IMR-90 (cell line): ENCODE results near the gene EPB41L2. TPM values are rescaled to one million over a fixed set of nuclear protein-coding genes. Genes with fewer than 3 reads are reported as not detected.

ENCODE experiments used
- ATAC-seq: fragments of 200-7000 bp; cut with Tn5 transposase; 2 replicates; pipeline ENCODE4 v1.9.1; 2020; ENCODE audit warnings: low read depth, mild to moderate bottlenecking, moderate library complexity
- BruUV-seq: library from RNA; stranded (reverse); fragments of 400-500 nt; replicated peaks from 2 replicates; lab custom pipeline; 2021; lab: Mats Ljungman, UMichigan
- CTCF ChIA-PET: fragments of 300-600 bp; formaldehyde crosslinking; extraction: SDS; loops from one replicate; lab custom pipeline; 2021; ENCODE audit warnings: antibody characterized with exemption; lab: Yijun Ruan, JAX
- POLR2A ChIA-PET: fragments of 300-600 bp; sonication (Branson Sonifier 250); formaldehyde crosslinking; loops from one replicate; lab custom pipeline; 2022; ENCODE audit warnings: antibody characterized with exemption; ENCODE audit not compliant: unreplicated experiment; lab: Charles Lee
- DNase-seq: peaks from one replicate; pipeline ENCODE4 v3.0.0; 2013
- H2AFZ ChIP-seq: replicated peaks from 2 replicates; pipeline ENCODE3; 2013; ENCODE audit warnings: low read length, mild to moderate bottlenecking; ENCODE audit not compliant: poor library complexity
- H2AK5ac ChIP-seq: 2 replicates; pipeline ENCODE4 v1.6.1; 2013; ENCODE audit warnings: low read depth, low read length, inconsistent platforms
- H2AK9ac ChIP-seq: replicated peaks from 2 replicates; pipeline ENCODE3; 2013; ENCODE audit warnings: mild to moderate bottlenecking, low read depth, low read length, moderate library complexity; ENCODE audit not compliant: poor library complexity
- H2BK120ac ChIP-seq: 2 replicates; pipeline ENCODE4 v1.6.1; 2013; ENCODE audit warnings: low read depth, low read length, inconsistent platforms
- H2BK15ac ChIP-seq: 3 replicates; pipeline ENCODE4 v1.6.1; 2013; ENCODE audit warnings: low read depth, low read length, inconsistent platforms
- H2BK20ac ChIP-seq: 2 replicates; pipeline ENCODE4 v1.6.1; 2013; ENCODE audit warnings: low read depth, mild to moderate bottlenecking, inconsistent platforms, low read length, moderate library complexity
- H2BK5ac ChIP-seq: 2 replicates; pipeline ENCODE4 v1.6.1; 2013; ENCODE audit warnings: mild to moderate bottlenecking, low read depth, low read length, inconsistent platforms; ENCODE audit not compliant: poor library complexity, severe bottlenecking
- H3K14ac ChIP-seq: replicated peaks from 2 replicates; pipeline ENCODE4 v1.6.1; 2013; ENCODE audit warnings: low read depth, low read length, inconsistent platforms
- H3K18ac ChIP-seq: 2 replicates; pipeline ENCODE4 v1.6.1; 2013; ENCODE audit warnings: low read depth, low read length, control low read depth
- H3K23ac ChIP-seq: 2 replicates; pipeline ENCODE4 v1.6.1; 2013; ENCODE audit warnings: low read depth, low read length, inconsistent platforms
- H3K27ac ChIP-seq: 2 replicates; pipeline ENCODE4 v1.5.1; 2013; ENCODE audit warnings: mild to moderate bottlenecking, control low read depth, low read length; ENCODE audit not compliant: insufficient read depth
- H3K27me3 ChIP-seq: 2 replicates; pipeline ENCODE4 v1.6.1; 2013; ENCODE audit warnings: low read length; ENCODE audit not compliant: control insufficient read depth, insufficient read depth
- H3K36me3 ChIP-seq: 2 replicates; pipeline ENCODE4 v1.6.1; 2013; ENCODE audit warnings: low read length, mixed read lengths; ENCODE audit not compliant: control insufficient read depth, insufficient read depth
- H3K4ac ChIP-seq: 2 replicates; pipeline ENCODE4 v1.6.1; 2013; ENCODE audit warnings: low read depth, low read length, inconsistent platforms
- H3K4me1 ChIP-seq: 2 replicates; pipeline ENCODE4 v1.6.1; 2013; ENCODE audit warnings: low read length, mixed read lengths; ENCODE audit not compliant: control insufficient read depth, insufficient read depth
- H3K4me2 ChIP-seq: 2 replicates; pipeline ENCODE4 v1.6.1; 2013; ENCODE audit warnings: low read depth, mild to moderate bottlenecking, control low read depth, low read length, moderate library complexity
- H3K4me3 ChIP-seq: 2 replicates; pipeline ENCODE4 v1.5.1; 2013; ENCODE audit warnings: low read depth, mild to moderate bottlenecking, control low read depth, low read length, moderate library complexity; ENCODE audit not compliant: insufficient read depth
- H3K56ac ChIP-seq: 2 replicates; pipeline ENCODE4 v1.6.1; 2013; ENCODE audit warnings: low read length, inconsistent platforms; ENCODE audit not compliant: insufficient read depth; ENCODE audit errors: extremely low read depth
- H3K79me1 ChIP-seq, 2 experiments: 2 replicates each; pipeline ENCODE4 v1.6.1; 2013; ENCODE audit warnings: low read length in 2 of 2, inconsistent platforms in 1 of 2, low read depth in 1 of 2
- H3K9ac ChIP-seq: 2 replicates; pipeline ENCODE4 v1.6.1; 2013; ENCODE audit warnings: low read depth, low read length, control low read depth
- H3K9me1 ChIP-seq: 2 replicates; pipeline ENCODE4 v1.6.1; 2013; ENCODE audit warnings: low read length, inconsistent platforms; ENCODE audit not compliant: insufficient read depth
- H3K9me3 ChIP-seq: 2 replicates; pipeline ENCODE4 v1.6.1; 2013; ENCODE audit warnings: low read length; ENCODE audit not compliant: control insufficient read depth, insufficient read depth
- H4K20me1 ChIP-seq: 2 replicates; pipeline ENCODE4 v1.6.1; 2013; ENCODE audit warnings: low read length, inconsistent platforms; ENCODE audit not compliant: insufficient read depth
- H4K5ac ChIP-seq: 2 replicates; pipeline ENCODE4 v1.6.1; 2013; ENCODE audit warnings: mild to moderate bottlenecking, low read depth, low read length, control low read depth
- H4K8ac ChIP-seq, 2 experiments: 2 replicates each; pipeline ENCODE4 v1.6.1; 2013; ENCODE audit warnings: low read depth in 2 of 2, low read length in 2 of 2, control low read depth in 1 of 2, inconsistent platforms in 1 of 2
- H4K91ac ChIP-seq: 2 replicates; pipeline ENCODE4 v1.6.1; 2013; ENCODE audit warnings: low read depth, low read length, inconsistent platforms; ENCODE audit not compliant: insufficient read depth
- BHLHE40 ChIP-seq: fragments of 150-350 bp; IDR thresholded peaks from 2 replicates; pipeline ENCODE4 v1.6.1; 2016; ENCODE audit warnings: mild to moderate bottlenecking, low read depth, low read length
- CEBPB ChIP-seq: IDR thresholded peaks from 2 replicates; pipeline ENCODE4 v1.6.1; 2012; ENCODE audit warnings: low read depth, low read length, improper control_type of control experiment
- ELK1 ChIP-seq: fragments of 150-350 bp; IDR thresholded peaks from 2 replicates; pipeline ENCODE4 v1.6.1; 2016; ENCODE audit warnings: low read depth, mild to moderate bottlenecking, low read length, moderate library complexity, borderline replicate concordance
- MAZ ChIP-seq: IDR thresholded peaks from 2 replicates; pipeline ENCODE4 v1.6.1; 2012; ENCODE audit warnings: low read depth, mild to moderate bottlenecking, low read length, improper control_type of control experiment, moderate library complexity, borderline replicate concordance
- MXI1 ChIP-seq: IDR thresholded peaks from 2 replicates; pipeline ENCODE4 v1.6.1; 2012; ENCODE audit warnings: low read depth, mild to moderate bottlenecking, low read length, moderate library complexity, borderline replicate concordance
- NFE2L2 ChIP-seq: fragments of 150-350 bp; IDR thresholded peaks from 2 replicates; pipeline ENCODE4 v1.6.1; 2016; ENCODE audit warnings: low read depth, mild to moderate bottlenecking, low read length
- POLR2A ChIP-seq: IDR thresholded peaks from 2 replicates; pipeline ENCODE4 v1.6.1; 2012; ENCODE audit warnings: mild to moderate bottlenecking, low read depth, low read length
- RCOR1 ChIP-seq: IDR thresholded peaks from 2 replicates; pipeline ENCODE4 v1.6.1; 2012; ENCODE audit warnings: mild to moderate bottlenecking, low read length, improper control_type of control experiment; ENCODE audit not compliant: insufficient replicate concordance
- RFX5 ChIP-seq: IDR thresholded peaks from 2 replicates; pipeline ENCODE4 v1.8.0; 2012; ENCODE audit warnings: low read depth, mild to moderate bottlenecking, low read length, moderate library complexity
- USF2 ChIP-seq: fragments of 150-350 bp; IDR thresholded peaks from 2 replicates; pipeline ENCODE4 v1.6.1; 2017; ENCODE audit warnings: mild to moderate bottlenecking, antibody characterized with exemption, low read length, low read depth
- whole genome bisulfite sequencing, 2 experiments: methylation state at CpG; one replicate each; pipeline versions ENCODE4 v1.1.5 to v1.1.7; 2013; ENCODE audit warnings: missing lambda C conversion rate in 2 of 2; ENCODE audit not compliant: insufficient read length in 1 of 2; ENCODE audit errors: extremely low coverage in 2 of 2; 5-methylcytosine and 5-hydroxymethylcytosine counted together
- dilution Hi-C: fragments of 300-500 bp; cut with HindIII; formaldehyde crosslinking; loops from one replicate; pipeline ENCODE4 v1.14.3; 2018; ENCODE audit warnings: low sequenced_read_pairs; ENCODE audit not compliant: unreplicated experiment
- in situ Hi-C: fragments of 300-500 bp; cut with MboI; formaldehyde crosslinking; loops from 3 replicates; pipeline ENCODE4 v1.14.3; 2019; ENCODE audit warnings: low sequenced_read_pairs, inconsistent platforms, mixed read lengths
- intact Hi-C: fragments of 100-400 bp; cut with micrococcal nuclease; formaldehyde crosslinking; loops from 2 replicates; pipeline ENCODE4 v1.10.0; 2022
- polyA plus RNA-seq, 3 experiments: library from polyadenylated mRNA; depleted of rRNA; stranded (reverse); fragments of >200 nt; gene quantifications; 2 replicates each; pipeline ENCODE4 v1.2.3, GENCODE V29; 2012; ENCODE audit warnings: low replicate concordance in 1 of 3
- total RNA-seq: library from RNA; depleted of rRNA; stranded (reverse); fragments of >200 nt; gene quantifications from 2 replicates; pipeline ENCODE4 v1.2.3, GENCODE V29; 2012
- TF ChIP-seq, protein P1 (sequence below): conservative IDR thresholded peaks from 2 replicates; pipeline ENCODE4 v1.5.1; 2012; ENCODE audit warnings: mild to moderate bottlenecking, low read depth, low read length, improper control_type of control experiment

The EPB41L2 gene
- total and polyA plus RNA-seq, 2 of the 4 experiments (the other 2 are of a cell fraction): 85.7 to 99.8 TPM

GRCh38 chr6:131039345-131039680 lies 23.7 kb downstream of the EPB41L2 start:
- H3K4me2 ChIP-seq: peak overlapping the region; percentile 99
- H2AFZ ChIP-seq: no peak overlapping the region
- no peak overlapping the region; the same call in 1 of the 2 replicates for H3K9ac ChIP-seq
- no peak overlapping the region for H2AK9ac ChIP-seq
- peak overlapping the region; percentile 62 for H4K91ac ChIP-seq
- no TSS peak for BruUV-seq
- peaks cover 26 to 62% of the 10 kb centered on the region in 2 experiments for H3K79me1 ChIP-seq
- TF ChIP-seq MAZ (no peak), ELK1 (no peak), RFX5 (no peak), NFE2L2 (no peak), RCOR1 (no peak), BHLHE40 (no peak), MXI1 (no peak), CEBPB (no peak), USF2 (no peak), POLR2A (no peak)
- TF ChIP-seq, protein P1, sequence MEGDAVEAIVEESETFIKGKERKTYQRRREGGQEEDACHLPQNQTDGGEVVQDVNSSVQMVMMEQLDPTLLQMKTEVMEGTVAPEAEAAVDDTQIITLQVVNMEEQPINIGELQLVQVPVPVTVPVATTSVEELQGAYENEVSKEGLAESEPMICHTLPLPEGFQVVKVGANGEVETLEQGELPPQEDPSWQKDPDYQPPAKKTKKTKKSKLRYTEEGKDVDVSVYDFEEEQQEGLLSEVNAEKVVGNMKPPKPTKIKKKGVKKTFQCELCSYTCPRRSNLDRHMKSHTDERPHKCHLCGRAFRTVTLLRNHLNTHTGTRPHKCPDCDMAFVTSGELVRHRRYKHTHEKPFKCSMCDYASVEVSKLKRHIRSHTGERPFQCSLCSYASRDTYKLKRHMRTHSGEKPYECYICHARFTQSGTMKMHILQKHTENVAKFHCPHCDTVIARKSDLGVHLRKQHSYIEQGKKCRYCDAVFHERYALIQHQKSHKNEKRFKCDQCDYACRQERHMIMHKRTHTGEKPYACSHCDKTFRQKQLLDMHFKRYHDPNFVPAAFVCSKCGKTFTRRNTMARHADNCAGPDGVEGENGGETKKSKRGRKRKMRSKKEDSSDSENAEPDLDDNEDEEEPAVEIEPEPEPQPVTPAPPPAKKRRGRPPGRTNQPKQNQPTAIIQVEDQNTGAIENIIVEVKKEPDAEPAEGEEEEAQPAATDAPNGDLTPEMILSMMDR: no peak
- no CpG with 5 or more reads among the region's 4 CpGs for WGBS, 2 experiments
- DNase-seq: no peak
- no peak overlapping the region; the same call in 1 of the 2 replicates for H4K5ac ChIP-seq
- peak overlapping the region; percentile 98 for H3K18ac ChIP-seq
- peak overlapping the region; percentile 12 to 80 for H4K8ac ChIP-seq
- peak overlapping the region; percentile 38; the same call in 1 of the 2 replicates for H3K27ac ChIP-seq
- H2AK5ac ChIP-seq: peak overlapping the region; percentile 38; the same call in 1 of the 2 replicates
- H3K14ac ChIP-seq: peak overlapping the region; percentile 91
- peak overlapping the region; percentile 79; the same call in 1 of the 2 replicates for H2BK120ac ChIP-seq
- no peak for ATAC-seq
- no peaks in the 10 kb centered on the region for H3K27me3 ChIP-seq
- H3K9me1 ChIP-seq: peaks cover 8% of the 10 kb centered on the region; the same call in 1 of the 2 replicates
- 0 out of 2 replicates have a peak overlapping the region, but pooled peaks have one; percentile 63 for H2BK20ac ChIP-seq
- H2BK15ac ChIP-seq: peak overlapping the region; percentile 66; the same call in 2 of the 3 replicates
- H3K36me3 ChIP-seq: 0 out of 2 replicates have a peak, but pooled peaks cover 2% of the 10 kb centered on the region
- peaks cover 16% of the 10 kb centered on the region for H3K4me1 ChIP-seq
- intact Hi-C loops: no loop called here
- no peak overlapping the region for H3K56ac ChIP-seq
- H3K4me3 ChIP-seq: peak overlapping the region; percentile 18; the same call in 1 of the 2 replicates
- peak overlapping the region; percentile 87; the same call in 1 of the 2 replicates for H3K23ac ChIP-seq
- peaks cover 6% of the 10 kb centered on the region; the same call in 1 of the 2 replicates for H4K20me1 ChIP-seq
- dilution Hi-C loops: no loop called here
- POLR2A ChIA-PET: no interaction called here
- H3K4ac ChIP-seq: peak overlapping the region; percentile 62; the same call in 1 of the 2 replicates
- H3K9me3 ChIP-seq: no peaks in the 10 kb centered on the region
- in situ Hi-C loops: no loop called here
- H2BK5ac ChIP-seq: peak overlapping the region; percentile 97
- CTCF ChIA-PET: no interaction called here
